Measurements from ENCODE around the gene SEPTIN12. TPM values are rescaled to one million over a fixed set of nuclear protein-coding genes. Genes with fewer than 3 reads are reported as not detected.

SEPTIN12 gene
- total and polyA plus RNA-seq, 2 of the 8 experiments (the other 6 are each of a cell fraction or from before 2014, with no cell fraction given): 0.24 TPM; not detected in 1

DNA sequence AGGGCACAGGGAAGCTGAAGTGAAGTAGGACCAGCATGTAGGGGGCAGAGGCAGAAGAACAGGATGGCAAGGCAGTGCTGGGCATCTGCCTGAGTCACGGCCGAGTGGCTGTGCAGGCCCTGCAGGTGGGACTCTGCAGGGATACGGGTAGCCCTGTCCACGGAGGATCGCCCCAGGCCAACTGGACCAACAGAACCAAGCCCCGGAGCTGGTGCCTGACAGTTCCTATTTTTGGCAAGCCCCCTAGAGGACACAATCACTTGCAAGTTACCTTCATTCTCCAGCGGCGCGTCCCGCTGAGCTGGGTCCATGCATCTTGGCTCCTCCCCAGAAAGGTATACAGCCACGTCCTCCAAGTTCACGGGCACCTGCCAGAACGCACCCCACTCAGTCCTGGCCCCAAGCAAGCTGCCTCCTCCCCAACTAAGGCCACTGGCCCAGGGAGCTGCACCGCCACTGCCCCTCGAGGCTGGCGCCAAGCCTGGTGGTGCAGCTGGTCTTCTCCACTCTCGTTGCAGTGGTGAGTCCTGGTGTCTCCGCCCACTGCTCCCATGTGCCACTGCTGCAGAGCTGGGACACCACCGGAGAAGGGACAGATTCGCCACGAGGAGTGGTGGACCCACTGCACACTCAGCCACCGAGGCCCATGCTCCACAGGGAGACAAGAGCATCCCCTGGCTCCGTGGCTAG lies 27.8 kb downstream of the SEPTIN12 start (continued):
- no peak for TF ChIP-seq ZNF274 (IDR thresholded peaks at IDR 0.05; ENCODE audit: borderline replicate concordance, extremely low read depth, low read length)
- TF ChIP-seq GTF2F1 (IDR thresholded peaks at IDR 0.05; ENCODE audit: borderline replicate concordance, low read depth, low read length): no peak
- no peak for TF ChIP-seq SP4 (IDR thresholded peaks at IDR 0.05; ENCODE audit: low read length)
- no peak for TF ChIP-seq CREB1 (IDR thresholded peaks at IDR 0.05)
- no peak for TF ChIP-seq EP300 (IDR thresholded peaks at IDR 0.05; ENCODE audit: borderline replicate concordance in 1 of 2, low read depth in 2 of 2, low read length in 2 of 2)

Data from H1 (cell line).